CD4-positive, CD25-positive, alpha-beta regulatory T cell (primary cell): ENCODE measurements around the gene GTF3C5. TPM values are rescaled to one million over a fixed set of nuclear protein-coding genes. Genes with fewer than 3 reads are reported as not detected.

Source experiments
- ATAC-seq, 2 donors: fragments of 150-1000 bp; cut with Tn5 transposase; one replicate each; pipeline ENCODE4 v1.10.0; 2021; ENCODE audit warnings: low read depth in 2 of 2, moderate number of reproducible peaks in 2 of 2, moderate library complexity in 1 of 2
- DNase-seq, 3 donors: peaks; one replicate each; pipeline versions ENCODE4 v3.0.0 to v3.0.0-alpha.2; 2012 to 2022; ENCODE audit warnings: mixed read lengths in 1 of 3
- H3K27ac ChIP-seq: one replicate; pipeline ENCODE4 v1.7.0; 2013; ENCODE audit warnings: mild to moderate bottlenecking, low read length; ENCODE audit not compliant: insufficient read depth, poor library complexity, severe bottlenecking
- H3K27me3 ChIP-seq: one replicate; pipeline ENCODE4 v1.7.0; 2013; ENCODE audit warnings: low read length; ENCODE audit not compliant: control insufficient read depth, insufficient read depth
- H3K36me3 ChIP-seq: one replicate; pipeline ENCODE4 v1.7.0; 2013; ENCODE audit warnings: mild to moderate bottlenecking, low read length, moderate library complexity; ENCODE audit not compliant: control insufficient read depth, insufficient read depth
- H3K4me1 ChIP-seq: 2 replicates; pipeline ENCODE4 v1.7.0; 2013; ENCODE audit warnings: mild to moderate bottlenecking, low read length; ENCODE audit not compliant: insufficient read depth, control insufficient read depth, poor library complexity, severe bottlenecking
- H3K4me3 ChIP-seq: one replicate; pipeline ENCODE4 v1.7.0; 2013; ENCODE audit warnings: low read depth, mild to moderate bottlenecking, low read length, moderate library complexity
- H3K9me3 ChIP-seq, 2 experiments: 1 replicate in 1 of 2; 2 replicates in 1 of 2; pipeline ENCODE4 v1.7.0; 2013; ENCODE audit warnings: low read length in 2 of 2, mild to moderate bottlenecking in 1 of 2, moderate library complexity in 1 of 2; ENCODE audit not compliant: control insufficient read depth in 2 of 2
- H3K27ac Mint-ChIP-seq, 3 donors: one replicate each; pipeline ENCODE4 v1.8.0; 2020 to 2022; ENCODE audit warnings: mild to moderate bottlenecking in 3 of 3, mixed read lengths in 3 of 3, moderate library complexity in 2 of 3
- H3K27me3 Mint-ChIP-seq: one replicate; pipeline ENCODE4 v1.8.0; 2022; ENCODE audit warnings: mild to moderate bottlenecking, mixed read lengths
- H3K36me3 Mint-ChIP-seq: one replicate; pipeline ENCODE4 v1.8.0; 2020; ENCODE audit warnings: mixed read lengths
- H3K4me1 Mint-ChIP-seq, 4 donors: one replicate each; pipeline ENCODE4 v1.8.0; 2020 to 2022; ENCODE audit warnings: mixed read lengths in 4 of 4, mild to moderate bottlenecking in 1 of 4
- H3K4me3 Mint-ChIP-seq, 4 donors: one replicate each; pipeline ENCODE4 v1.8.0; 2020 to 2022; ENCODE audit warnings: mild to moderate bottlenecking in 4 of 4, mixed read lengths in 4 of 4, moderate library complexity in 3 of 4
- H3K9me3 Mint-ChIP-seq, 7 donors: one replicate each; pipeline ENCODE4 v1.8.0; 2020 to 2022; ENCODE audit warnings: mixed read lengths in 7 of 7, mild to moderate bottlenecking in 3 of 7, moderate library complexity in 2 of 7
- polyA plus RNA-seq, 4 donors: library from polyadenylated mRNA; unstranded; fragments of 300-500 nt; fragmentation: Illumina TruSeq; gene quantifications; one replicate each; pipeline ENCODE4 v1.2.3, GENCODE V29; 2021
- total RNA-seq: library from RNA; stranded (reverse); gene quantifications from one replicate; pipeline ENCODE4 v1.2.3, GENCODE V29; 2022

Gene GTF3C5
- total and polyA plus RNA-seq, 5 donors from 2014 or later = 35.8 to 50.5 (median 40.2) TPM

DNA sequence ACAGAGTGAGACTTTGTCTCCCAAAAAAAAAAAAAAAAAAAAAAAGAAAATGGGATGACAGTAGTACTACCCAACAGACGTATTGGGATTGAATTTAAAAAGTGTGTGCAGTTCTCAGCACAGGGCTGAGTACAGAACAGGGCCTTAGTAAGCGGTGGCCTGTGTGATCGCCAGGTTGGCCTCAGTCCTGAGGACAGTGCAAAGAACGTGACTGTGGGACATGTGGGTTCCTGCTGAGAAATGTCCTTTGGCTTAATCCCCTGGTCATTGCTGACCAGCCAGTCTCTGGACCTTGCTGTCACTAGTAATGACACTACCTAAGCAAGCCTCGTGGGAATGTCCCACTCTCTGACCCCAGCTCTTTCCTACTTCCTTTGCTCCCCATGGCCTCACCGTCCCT is 13.3 kb downstream of the GTF3C5 start:
- Histone ChIP-seq H3K4me1 (no peaks in the 10 kb centered on the region), H3K27ac (no peak overlapping the region), H3K9me3 (no peaks in the 10 kb centered on the region), H3K36me3 (peaks cover 59% of the 10 kb centered on the region), H3K27me3 (no peaks in the 10 kb centered on the region), H3K4me3 (no peak overlapping the region)
- peaks cover 0 to 11% (median 2%) of the 10 kb centered on the region in 4 donors for H3K4me1 Mint-ChIP-seq
- no peak overlapping the region for H3K4me3 Mint-ChIP-seq
- no peaks in the 10 kb centered on the region for H3K9me3 Mint-ChIP-seq
- H3K27me3 Mint-ChIP-seq = no peaks in the 10 kb centered on the region
- peaks cover 37% of the 10 kb centered on the region for H3K36me3 Mint-ChIP-seq
- ATAC-seq (no peak), DNase-seq (no peak)
- no peak overlapping the region for H3K27ac Mint-ChIP-seq

DNA sequence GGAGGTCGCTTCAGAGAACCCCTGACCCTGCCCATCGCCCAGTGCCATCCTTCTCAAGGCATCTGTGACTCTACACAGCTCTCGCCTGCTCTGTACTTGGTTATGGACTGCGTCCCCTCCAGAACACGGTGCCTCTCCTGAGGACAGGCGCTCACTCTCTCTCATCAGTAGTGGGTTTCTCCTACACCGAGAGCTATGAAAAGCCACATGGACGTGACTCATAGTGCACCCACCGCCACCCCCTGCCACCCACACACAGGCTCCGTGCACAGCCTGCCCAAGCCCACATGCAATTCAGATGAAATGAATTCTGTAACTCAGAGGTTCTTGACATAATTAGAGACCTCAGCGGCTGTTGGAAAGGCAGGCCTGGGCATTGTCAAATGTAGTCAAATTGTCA is 13.9 kb downstream of the GTF3C5 start:
- Histone ChIP-seq H3K36me3 (peaks cover 63% of the 10 kb centered on the region), H3K27ac (no peak overlapping the region), H3K9me3 (no peaks in the 10 kb centered on the region), H3K27me3 (no peaks in the 10 kb centered on the region), H3K4me3 (no peak overlapping the region), H3K4me1 (no peaks in the 10 kb centered on the region)
- Mint-ChIP-seq H3K9me3 (no peaks in the 10 kb centered on the region), H3K27ac (peak overlapping the region in 1 of 3 donors; percentile 16), H3K36me3 (peaks cover 42% of the 10 kb centered on the region), H3K4me1 (peaks cover 0 to 8% (median 2%) of the 10 kb centered on the region in 4 donors), H3K4me3 (no peak overlapping the region), H3K27me3 (no peaks in the 10 kb centered on the region)
- DNase-seq = no peak
- ATAC-seq = no peak

DNA sequence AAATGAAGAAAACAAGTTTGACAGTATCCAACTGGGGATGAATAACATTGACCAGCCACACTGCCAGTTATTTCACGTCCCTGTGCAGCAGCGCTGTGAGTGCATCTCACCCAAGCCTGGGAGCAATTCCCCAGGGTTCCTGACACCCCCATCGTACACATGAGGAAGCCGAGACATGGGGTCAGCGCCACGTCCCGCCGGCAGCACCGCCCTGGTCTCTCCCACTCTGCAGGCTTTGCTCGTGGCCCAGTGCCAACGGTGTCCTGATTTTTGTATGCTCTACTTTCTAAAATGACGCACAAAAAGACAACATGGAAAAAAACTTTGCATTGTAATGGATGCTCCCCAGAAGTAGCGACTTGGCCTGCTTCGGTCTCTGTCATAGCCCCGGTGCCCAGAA is 14.3 kb downstream of the GTF3C5 start:
- H3K27me3 Mint-ChIP-seq = no peaks in the 10 kb centered on the region
- H3K36me3 ChIP-seq = peaks cover 68% of the 10 kb centered on the region
- no peak overlapping the region for H3K27ac Mint-ChIP-seq
- H3K27ac ChIP-seq = no peak overlapping the region
- ATAC-seq = no peak
- no peak overlapping the region for H3K4me3 ChIP-seq
- H3K36me3 Mint-ChIP-seq = peaks cover 46% of the 10 kb centered on the region
- no peaks in the 10 kb centered on the region for H3K9me3 ChIP-seq
- no peak for DNase-seq
- H3K4me3 Mint-ChIP-seq = no peak overlapping the region
- H3K9me3 Mint-ChIP-seq = no peaks in the 10 kb centered on the region
- H3K4me1 Mint-ChIP-seq = peaks cover 0 to 4% (median 1%) of the 10 kb centered on the region in 4 donors
- H3K4me1 ChIP-seq = no peaks in the 10 kb centered on the region
- no peaks in the 10 kb centered on the region for H3K27me3 ChIP-seq

DNA sequence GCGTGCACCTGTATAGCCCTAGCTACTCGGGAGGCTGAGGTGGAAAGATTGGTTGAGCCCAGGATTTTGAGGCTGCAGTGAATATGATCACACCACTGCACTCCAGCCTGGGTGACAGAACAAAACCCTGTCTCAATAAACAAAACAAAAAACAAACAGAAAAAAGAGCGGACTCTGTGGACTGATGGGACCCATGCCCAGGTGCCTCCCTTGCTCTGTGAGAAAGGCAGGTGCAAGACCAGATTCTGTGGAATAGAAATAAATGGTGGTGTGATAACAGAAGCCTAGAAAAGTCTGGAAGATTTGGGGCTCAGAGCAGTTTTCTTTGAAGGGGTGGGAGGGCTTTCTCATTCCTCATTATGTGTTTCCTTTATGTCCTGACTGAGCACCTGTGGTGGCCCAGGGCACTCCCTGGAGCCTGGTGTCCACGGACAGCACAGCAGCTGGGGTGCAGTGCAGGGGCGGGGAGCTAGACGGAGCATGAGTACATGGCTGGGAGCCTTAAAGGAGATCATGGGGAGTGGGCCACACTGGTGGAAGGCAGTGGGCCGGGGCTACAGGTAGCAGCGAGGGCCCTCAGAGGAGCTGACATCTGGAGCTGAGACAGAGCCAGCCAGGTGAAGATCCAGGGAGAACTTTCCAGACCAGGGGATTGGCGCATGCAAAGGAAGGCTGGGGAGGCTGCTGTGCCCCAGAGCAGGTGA is 15.6 kb downstream of the GTF3C5 start:
- H3K9me3 Mint-ChIP-seq = no peaks in the 10 kb centered on the region
- H3K27me3 ChIP-seq = no peaks in the 10 kb centered on the region
- no peak for DNase-seq
- no peak overlapping the region for H3K27ac ChIP-seq
- peaks cover 51% of the 10 kb centered on the region for H3K36me3 Mint-ChIP-seq
- ATAC-seq = no peak
- peaks cover 80% of the 10 kb centered on the region for H3K36me3 ChIP-seq
- H3K4me1 Mint-ChIP-seq = peaks cover 0 to 7% (median under 1%) of the 10 kb centered on the region in 4 donors
- H3K27me3 Mint-ChIP-seq = no peaks in the 10 kb centered on the region
- no peak overlapping the region for H3K4me3 ChIP-seq
- no peaks in the 10 kb centered on the region for H3K4me1 ChIP-seq
- no peak overlapping the region for H3K4me3 Mint-ChIP-seq
- H3K27ac Mint-ChIP-seq = no peak overlapping the region
- H3K9me3 ChIP-seq = no peaks in the 10 kb centered on the region

DNA sequence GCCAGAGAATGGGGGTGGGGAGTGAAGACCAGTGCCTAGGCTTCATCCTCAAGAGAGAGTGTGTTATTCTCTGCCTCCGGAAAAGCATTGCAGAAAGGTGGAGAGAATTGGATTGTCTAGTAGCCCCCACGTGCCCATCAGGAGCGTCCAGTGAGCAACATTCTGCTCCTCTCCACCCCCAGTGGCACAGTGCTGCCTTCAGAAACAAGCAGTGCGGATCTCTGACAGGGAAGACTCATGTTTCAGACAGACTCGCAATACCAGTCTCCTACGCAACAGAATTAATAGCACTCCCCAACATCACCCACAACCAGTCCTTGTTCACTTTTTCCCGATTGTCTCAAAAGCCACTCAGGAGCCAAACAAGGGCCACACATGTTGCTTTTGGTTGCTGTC is 16.1 kb downstream of the GTF3C5 start:
- H3K9me3 Mint-ChIP-seq = no peaks in the 10 kb centered on the region
- no peak overlapping the region for H3K27ac ChIP-seq
- ATAC-seq = no peak
- no peak for DNase-seq
- no peaks in the 10 kb centered on the region for H3K27me3 Mint-ChIP-seq
- H3K4me1 Mint-ChIP-seq = peaks cover 0 to 4% (median under 1%) of the 10 kb centered on the region in 4 donors
- H3K36me3 ChIP-seq = peaks cover 84% of the 10 kb centered on the region
- no peaks in the 10 kb centered on the region for H3K27me3 ChIP-seq
- H3K27ac Mint-ChIP-seq = no peak overlapping the region
- no peaks in the 10 kb centered on the region for H3K9me3 ChIP-seq
- peaks cover 51% of the 10 kb centered on the region for H3K36me3 Mint-ChIP-seq
- no peaks in the 10 kb centered on the region for H3K4me1 ChIP-seq
- H3K4me3 Mint-ChIP-seq = no peak overlapping the region
- H3K4me3 ChIP-seq = no peak overlapping the region

DNA sequence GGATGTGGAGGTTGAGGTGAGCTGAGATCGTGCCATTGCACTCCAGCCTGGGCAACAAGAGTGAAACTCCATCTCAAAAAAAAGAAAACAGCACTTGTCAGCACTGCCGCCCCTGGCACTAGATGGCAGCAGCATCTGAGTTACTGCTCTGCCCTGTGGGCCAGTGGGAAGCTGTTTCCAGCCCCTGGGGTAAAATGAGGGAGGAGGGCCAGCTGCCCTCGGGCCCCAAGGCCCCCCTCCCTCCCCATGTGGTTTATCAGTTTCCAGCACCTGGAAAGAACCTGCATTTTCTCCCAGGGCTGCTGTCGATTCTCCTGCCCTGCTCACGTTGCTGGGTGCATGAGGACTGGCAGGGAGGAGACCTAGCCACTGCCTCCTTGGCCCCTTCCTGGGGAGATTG is 17.8 kb downstream of the GTF3C5 start:
- Histone ChIP-seq H3K4me1 (no peaks in the 10 kb centered on the region), H3K36me3 (peaks cover 79% of the 10 kb centered on the region), H3K27me3 (no peaks in the 10 kb centered on the region), H3K27ac (no peak overlapping the region), H3K9me3 (no peaks in the 10 kb centered on the region), H3K4me3 (no peak overlapping the region)
- no peak overlapping the region for H3K27ac Mint-ChIP-seq
- H3K4me1 Mint-ChIP-seq = peaks cover 0 to 4% (median under 1%) of the 10 kb centered on the region in 4 donors
- H3K36me3 Mint-ChIP-seq = peaks cover 43% of the 10 kb centered on the region
- H3K9me3 Mint-ChIP-seq = no peaks in the 10 kb centered on the region
- H3K27me3 Mint-ChIP-seq = no peaks in the 10 kb centered on the region
- peak in 2 of 3 donors; percentile 24 to 71 for DNase-seq
- H3K4me3 Mint-ChIP-seq = no peak overlapping the region
- peak in 1 of 2 donors; percentile 50 for ATAC-seq

DNA sequence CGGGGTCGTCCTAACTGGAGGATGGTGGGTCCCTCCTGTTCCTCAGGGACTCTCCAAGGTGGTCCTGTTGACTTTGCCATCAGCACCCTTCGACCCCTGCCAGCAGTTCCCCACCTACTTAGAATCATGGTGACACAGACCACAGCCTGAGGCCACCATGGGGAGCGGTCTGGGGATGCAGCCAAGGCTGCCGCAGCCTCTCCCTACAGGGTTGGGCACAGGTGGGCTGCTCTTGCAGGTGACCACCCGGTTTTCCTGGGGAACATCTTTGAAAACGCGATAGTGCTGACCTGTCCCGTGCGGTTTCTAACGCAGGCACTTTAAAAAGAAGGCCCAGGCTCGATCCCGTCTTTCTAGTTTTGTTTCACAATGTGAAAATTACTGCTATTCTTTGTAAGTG is 18.2 kb downstream of the GTF3C5 start:
- H3K36me3 Mint-ChIP-seq = peaks cover 47% of the 10 kb centered on the region
- no peak overlapping the region for H3K4me3 ChIP-seq

DNA sequence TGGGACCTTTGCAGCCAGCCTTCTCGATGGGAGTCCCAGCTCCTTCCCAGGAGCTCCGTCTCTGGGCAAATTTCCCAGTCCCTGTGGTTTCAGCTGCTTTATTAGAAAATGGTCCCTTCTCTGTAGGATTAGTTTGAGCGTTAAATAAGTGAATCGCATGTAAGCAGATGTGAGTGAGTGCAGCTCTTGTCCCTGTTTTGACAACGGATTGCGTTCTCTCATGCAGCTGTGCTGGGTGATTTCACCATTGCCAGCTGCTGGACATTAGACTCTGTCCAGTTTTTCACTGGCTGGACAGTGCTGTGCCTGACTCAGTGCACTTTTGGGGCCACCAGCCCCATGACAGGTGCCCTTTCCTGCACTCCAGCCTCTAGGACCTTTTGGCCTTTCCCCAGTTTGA is 19.3 kb downstream of the GTF3C5 start:
- peaks cover 0 to 4% (median under 1%) of the 10 kb centered on the region in 4 donors for H3K4me1 Mint-ChIP-seq
- H3K27ac Mint-ChIP-seq = peak overlapping the region in 1 of 3 donors; percentile 23
- ATAC-seq (no peak), DNase-seq (no peak)
- Histone ChIP-seq H3K4me3 (no peak overlapping the region), H3K27me3 (no peaks in the 10 kb centered on the region), H3K36me3 (peaks cover 81% of the 10 kb centered on the region), H3K4me1 (no peaks in the 10 kb centered on the region), H3K9me3 (no peaks in the 10 kb centered on the region), H3K27ac (no peak overlapping the region)
- no peaks in the 10 kb centered on the region for H3K27me3 Mint-ChIP-seq
- no peak overlapping the region for H3K4me3 Mint-ChIP-seq
- peaks cover 40% of the 10 kb centered on the region for H3K36me3 Mint-ChIP-seq
- no peaks in the 10 kb centered on the region for H3K9me3 Mint-ChIP-seq

More for the DNA sequence above, 18.2 kb downstream of the GTF3C5 start:
- Histone ChIP-seq H3K27ac (no peak overlapping the region), H3K36me3 (peaks cover 80% of the 10 kb centered on the region), H3K9me3 (no peaks in the 10 kb centered on the region), H3K27me3 (no peaks in the 10 kb centered on the region), H3K4me1 (no peaks in the 10 kb centered on the region)
- Mint-ChIP-seq H3K27ac (no peak overlapping the region), H3K4me3 (no peak overlapping the region), H3K27me3 (no peaks in the 10 kb centered on the region), H3K4me1 (peaks cover 0 to 4% (median under 1%) of the 10 kb centered on the region in 4 donors), H3K9me3 (no peaks in the 10 kb centered on the region)
- no peak for DNase-seq
- no peak for ATAC-seq
